Gastroesophageal sphincter (tissue), 4 donors: ENCODE data around the gene CARHSP1. TPM values are rescaled to one million over a fixed set of nuclear protein-coding genes. Genes with fewer than 3 reads are reported as not detected.
A peak's percentile ranks its signal among the peaks of the same experiment; 100 is the strongest.

Experiments used
- ATAC-seq: fragments of 150-250 bp; one replicate; pipeline ENCODE4 v1.9.1; 2016; ENCODE audit warnings: mild to moderate bottlenecking, moderate library complexity
- H3K27ac ChIP-seq, 4 donors: fragments of 200-600 bp; sonication (generic) in 3 of 4; 1 replicate in 3 of 4; 2 replicates in 1 of 4; pipeline ENCODE4 v1.5.1; 2016 to 2019
- H3K27me3 ChIP-seq: fragments of 200-600 bp; sonication (generic); one replicate; pipeline ENCODE4 v1.5.1; 2019
- H3K36me3 ChIP-seq, 2 donors: fragments of 200-600 bp; sonication (generic); one replicate each; pipeline ENCODE4 v1.5.1; 2019; ENCODE audit warnings: control low read depth in 1 of 2
- H3K4me1 ChIP-seq, 3 donors: fragments of 200-600 bp; sonication (generic); 1 replicate in 2 of 3; 2 replicates in 1 of 3; pipeline ENCODE4 v1.5.1; 2016 to 2019; ENCODE audit warnings: control low read depth in 2 of 3
- H3K4me3 ChIP-seq, 2 donors: fragments of 200-600 bp; sonication (generic); one replicate each; pipeline ENCODE4 v1.5.1; 2019; ENCODE audit warnings: mild to moderate bottlenecking in 1 of 2, moderate library complexity in 1 of 2
- H3K9me3 ChIP-seq, 3 donors: fragments of 200-600 bp; sonication (generic); one replicate each; pipeline ENCODE4 v1.5.1; 2017 to 2019; ENCODE audit warnings: control low read depth in 2 of 3
- CTCF ChIP-seq, 4 experiments: fragments of 200-600 bp in 2 of 4; fragments of 450-650 bp in 2 of 4; sonication (generic) in 1 of 4; IDR thresholded peaks; one replicate each; pipeline ENCODE4 v1.5.1; 2017 to 2019; ENCODE audit warnings: antibody characterized with exemption in 4 of 4, mild to moderate bottlenecking in 2 of 4, moderate library complexity in 2 of 4
- EP300 ChIP-seq: sonication (generic); formaldehyde crosslinking; IDR thresholded peaks from one replicate; pipeline ENCODE4 v1.6.1; 2017; ENCODE audit warnings: antibody characterized with exemption, mild to moderate bottlenecking
- POLR2A ChIP-seq, 2 donors: fragments of 450-650 bp; IDR thresholded peaks; one replicate each; pipeline ENCODE4 v1.6.1; 2017; ENCODE audit warnings: antibody characterized with exemption in 2 of 2, mild to moderate bottlenecking in 2 of 2, moderate library complexity in 1 of 2
- POLR2AphosphoS5 ChIP-seq: sonication (generic); formaldehyde crosslinking; IDR thresholded peaks from one replicate; pipeline ENCODE4 v1.6.1; 2017; ENCODE audit warnings: antibody characterized with exemption
- WGBS, 2 donors: methylation state at CpG; one replicate each; pipeline ENCODE4 v1.1.5; 2018; ENCODE audit warnings: low coverage in 1 of 2; 5-methylcytosine and 5-hydroxymethylcytosine counted together
- total RNA-seq, 4 donors: library from RNA; depleted of rRNA; stranded (reverse); fragments of >200 nt; gene quantifications; one replicate each; pipeline ENCODE4 v1.1.0, GENCODE V29; 2016

Gene CARHSP1
- total RNA-seq, 4 donors from 2014 or later: 29.3 to 79.8 (median 72.5) TPM

DNA sequence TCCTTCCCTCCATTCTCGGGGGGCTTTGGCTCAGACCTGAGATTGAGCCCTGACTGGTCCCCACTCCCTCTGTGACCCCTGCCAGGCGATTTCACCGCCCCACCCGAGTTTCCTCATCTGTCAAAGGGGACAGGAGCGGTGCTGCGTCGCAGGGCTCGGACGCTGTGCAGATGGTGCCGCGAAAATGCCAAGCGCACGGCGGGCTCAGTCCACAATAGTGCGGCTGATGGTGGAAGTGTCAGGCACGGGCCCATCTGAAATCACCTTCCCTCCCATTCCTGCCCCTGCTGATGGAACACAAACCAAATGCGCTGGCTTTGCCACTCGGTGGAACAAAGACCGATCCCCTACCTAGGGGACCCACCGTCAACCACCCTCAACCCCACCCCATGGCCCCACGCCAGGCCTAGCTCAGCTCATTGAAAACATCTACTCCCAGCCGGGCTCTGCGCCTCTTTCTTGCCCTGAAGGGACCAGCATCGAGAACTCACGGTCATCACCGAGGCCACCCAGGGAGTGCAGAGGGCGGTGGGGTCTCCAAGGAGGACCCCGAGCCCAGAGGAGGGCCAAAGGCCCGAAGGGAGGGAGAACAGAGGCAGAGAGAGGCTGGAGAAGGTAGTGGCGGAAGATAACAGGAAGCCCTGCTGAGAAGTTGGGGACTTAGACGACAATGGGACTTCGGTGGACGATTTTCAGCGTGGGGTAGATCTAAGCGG, 1.4 kb downstream of the CARHSP1 start:
- peak overlapping the region; percentile 53 to 84 for H3K4me3 ChIP-seq
- H3K9me3 ChIP-seq: no peaks in the 10 kb centered on the region
- peaks cover 0 to 67% (median 35%) of the 10 kb centered on the region in 3 donors for H3K4me1 ChIP-seq
- H3K27me3 ChIP-seq: no peaks in the 10 kb centered on the region
- no peak for ATAC-seq
- 5 to 10% methylated on average over 8 to 11 of the region's 35 CpGs for WGBS, 2 donors
- TF ChIP-seq EP300 (no peak), POLR2AphosphoS5 (peak; percentile 12), CTCF (IDR thresholded peaks at IDR 0.05) (no peak)
- no peaks in the 10 kb centered on the region for H3K36me3 ChIP-seq
- H3K27ac ChIP-seq: peak overlapping the region in 3 of 4 donors; percentile 86 to 89 (median 87)

- H3K27me3 ChIP-seq: no peaks in the 10 kb centered on the region
- H3K4me3 ChIP-seq: peak overlapping the region; percentile 53 to 84
- no peak for ATAC-seq
- H3K9me3 ChIP-seq: no peaks in the 10 kb centered on the region
- H3K27ac ChIP-seq: peak overlapping the region in 3 of 4 donors; percentile 86 to 89 (median 87)
- no peaks in the 10 kb centered on the region for H3K36me3 ChIP-seq
- 14 to 25% methylated on average over 3 to 9 of the region's 16 CpGs for WGBS, 2 donors
- H3K4me1 ChIP-seq: peaks cover 0 to 72% (median 35%) of the 10 kb centered on the region in 3 donors
- TF ChIP-seq EP300 (no peak), POLR2AphosphoS5 (no peak), CTCF (IDR thresholded peaks at IDR 0.05) (no peak)
Observed at GRCh38 chr16:8866884-8867215, 2.0 kb downstream of the CARHSP1 start.

- H3K27me3 ChIP-seq: no peaks in the 10 kb centered on the region
- H3K9me3 ChIP-seq: no peaks in the 10 kb centered on the region
- peak overlapping the region; percentile 53 to 84 for H3K4me3 ChIP-seq
- WGBS, 2 donors: 20 to 30% methylated on average over 2 of the region's 30 CpGs
- TF ChIP-seq EP300 (no peak), POLR2A (IDR thresholded peaks at IDR 0.05) (no peak), POLR2AphosphoS5 (no peak), CTCF (IDR thresholded peaks at IDR 0.05) (no peak)
- peaks cover 0 to 78% (median 39%) of the 10 kb centered on the region in 3 donors for H3K4me1 ChIP-seq
- ATAC-seq: peak; percentile 7
- H3K27ac ChIP-seq: peak overlapping the region in 3 of 4 donors; percentile 86 to 89 (median 87)
- no peaks in the 10 kb centered on the region for H3K36me3 ChIP-seq
Observed at GRCh38 chr16:8866118-8866883, 2.5 kb downstream of the CARHSP1 start.

DNA sequence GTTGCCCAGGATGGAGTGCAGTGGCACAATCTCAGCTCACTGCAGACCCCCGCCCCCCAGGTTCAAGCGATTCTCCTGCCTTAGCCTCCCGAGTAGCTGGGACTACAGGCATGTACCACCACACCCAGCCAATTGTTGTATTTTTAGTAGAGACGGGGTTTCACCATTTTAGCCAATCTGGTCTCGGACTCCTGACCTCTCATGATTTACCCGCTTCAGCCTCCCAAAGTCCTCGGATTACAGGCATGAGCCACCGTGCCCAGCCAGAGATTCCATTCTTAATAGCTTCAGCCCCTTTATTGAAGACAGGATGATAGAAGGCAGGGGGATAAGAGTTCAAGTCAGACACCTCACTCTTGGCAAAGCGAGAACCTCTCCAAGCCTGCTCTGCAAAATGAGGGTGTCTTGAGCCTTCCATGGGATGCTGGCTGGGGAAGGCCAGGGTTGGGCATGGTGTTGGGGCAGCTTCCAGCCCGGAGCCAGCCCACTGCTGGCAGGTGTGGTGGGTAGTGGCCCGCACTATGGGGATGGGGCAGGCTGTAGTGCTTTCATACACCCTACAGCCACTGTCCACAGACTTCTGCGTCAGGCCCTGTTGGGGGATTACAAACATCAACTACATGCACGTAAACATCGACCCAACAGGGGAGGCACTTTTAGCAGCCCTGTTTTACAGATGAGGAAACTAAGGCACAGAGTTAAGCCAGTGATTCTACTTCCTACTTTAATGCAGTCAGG, 3.5 kb downstream of the CARHSP1 start:
- peak overlapping the region in 1 of 2 donors; percentile 84 for H3K4me3 ChIP-seq
- H3K27me3 ChIP-seq: no peaks in the 10 kb centered on the region
- peak overlapping the region in 3 of 4 donors; percentile 86 to 89 (median 87) for H3K27ac ChIP-seq
- H3K36me3 ChIP-seq: no peaks in the 10 kb centered on the region
- TF ChIP-seq EP300 (no peak), POLR2A (IDR thresholded peaks at IDR 0.05) (no peak), POLR2AphosphoS5 (no peak), CTCF (IDR thresholded peaks at IDR 0.05) (no peak)
- peaks cover 0 to 88% (median 41%) of the 10 kb centered on the region in 3 donors for H3K4me1 ChIP-seq
- no peaks in the 10 kb centered on the region for H3K9me3 ChIP-seq
- 87 to 88% methylated on average over 3 to 12 of the region's 14 CpGs for WGBS, 2 donors
- no peak for ATAC-seq
